ENCODE results near the gene GADL1.

The GADL1 gene

GRCh38 chr3:30886888-30887287, 7.6 kb downstream of the GADL1 start:
- TF ChIP-seq ZNF70 (CRISPR knock-in tag; IDR thresholded peaks at IDR 0.05) (no peak), ZFP3 (CRISPR knock-in tag; IDR thresholded peaks at IDR 0.05) (no peak), TCF4 (CRISPR knock-in tag; IDR thresholded peaks at IDR 0.05; ENCODE audit: borderline replicate concordance) (no peak), TOX (CRISPR knock-in tag; IDR thresholded peaks at IDR 0.05; ENCODE audit: borderline replicate concordance) (no peak), ARNTL (CRISPR knock-in tag; IDR thresholded peaks at IDR 0.05; ENCODE audit: borderline replicate concordance, low read depth) (no peak), SNAI2 (CRISPR knock-in tag; IDR thresholded peaks at IDR 0.05) (no peak), CREB5 (CRISPR knock-in tag; IDR thresholded peaks at IDR 0.05; ENCODE audit: low read depth) (no peak), POU6F1 (CRISPR knock-in tag; IDR thresholded peaks at IDR 0.05; ENCODE audit: borderline replicate concordance, low read depth) (no peak), CSDC2 (CRISPR knock-in tag; IDR thresholded peaks at IDR 0.05) (no peak), OSR1 (CRISPR knock-in tag; IDR thresholded peaks at IDR 0.05) (no peak), PPARA (CRISPR knock-in tag; IDR thresholded peaks at IDR 0.05; ENCODE audit: borderline replicate concordance) (no peak), ZC3H10 (CRISPR knock-in tag; IDR thresholded peaks at IDR 0.05) (no peak), GLIS3 (CRISPR knock-in tag; IDR thresholded peaks at IDR 0.05) (no peak), PATZ1 (CRISPR knock-in tag; IDR thresholded peaks at IDR 0.05; ENCODE audit: borderline replicate concordance) (no peak), TSHZ2 (CRISPR knock-in tag; IDR thresholded peaks at IDR 0.05) (no peak), CSRNP3 (CRISPR knock-in tag; IDR thresholded peaks at IDR 0.05) (no peak), ESRRG (CRISPR knock-in tag; IDR thresholded peaks at IDR 0.05) (no peak), RARB (CRISPR knock-in tag; IDR thresholded peaks at IDR 0.05) (no peak)
- no peak for ATAC-seq

GRCh38 chr3:30878862-30879261, 15.6 kb downstream of the GADL1 start:
- no peak for ATAC-seq
- no peak for TF ChIP-seq PATZ1 (CRISPR knock-in tag; IDR thresholded peaks at IDR 0.05; ENCODE audit: borderline replicate concordance)

GRCh38 chr3:30875505-30875904, 19.0 kb downstream of the GADL1 start:
- no peak for ATAC-seq
- TF ChIP-seq ZFP30 (CRISPR knock-in tag; IDR thresholded peaks at IDR 0.05) = no peak
- TF ChIP-seq ESRRG (CRISPR knock-in tag; IDR thresholded peaks at IDR 0.05) = no peak
- no peak for TF ChIP-seq ZNF565 (CRISPR knock-in tag; conservative IDR thresholded peaks at IDR 0.05; ENCODE audit: low read depth)
- TF ChIP-seq GLIS3 (CRISPR knock-in tag; IDR thresholded peaks at IDR 0.05) = no peak
- no peak for TF ChIP-seq TCF4 (CRISPR knock-in tag; IDR thresholded peaks at IDR 0.05; ENCODE audit: borderline replicate concordance)
- TF ChIP-seq ZNF8 (CRISPR knock-in tag; IDR thresholded peaks at IDR 0.05) = no peak
- TF ChIP-seq ISL1 (CRISPR knock-in tag; IDR thresholded peaks at IDR 0.05) = no peak
- no peak for TF ChIP-seq TOX (CRISPR knock-in tag; IDR thresholded peaks at IDR 0.05; ENCODE audit: borderline replicate concordance)
- no peak for TF ChIP-seq PATZ1 (CRISPR knock-in tag; IDR thresholded peaks at IDR 0.05; ENCODE audit: borderline replicate concordance)
- TF ChIP-seq ARNTL (CRISPR knock-in tag; IDR thresholded peaks at IDR 0.05; ENCODE audit: borderline replicate concordance, low read depth) = no peak
- no peak for TF ChIP-seq RARB (CRISPR knock-in tag; IDR thresholded peaks at IDR 0.05)
- TF ChIP-seq ZNF70 (CRISPR knock-in tag; IDR thresholded peaks at IDR 0.05) = no peak
- TF ChIP-seq PPARA (CRISPR knock-in tag; IDR thresholded peaks at IDR 0.05; ENCODE audit: borderline replicate concordance) = no peak
- TF ChIP-seq BACH2 (CRISPR knock-in tag; IDR thresholded peaks at IDR 0.05; ENCODE audit: borderline replicate concordance) = no peak

All from SK-N-SH treated with all-trans-retinoic acid at 6 μM for 48 hours (cell line).